HEK293 (cell line): ENCODE results near the gene WNT8B.

Source experiments
- EGR2 ChIP-seq: fragments of 450-650 bp; formaldehyde crosslinking; IDR thresholded peaks from 2 replicates; pipeline ENCODE4 v1.5.1; 2016; ENCODE audit warnings: low read depth, missing biosample characterization, missing genetic modification characterization
- GFI1B ChIP-seq: fragments of 450-650 bp; formaldehyde crosslinking; IDR thresholded peaks from 2 replicates; pipeline ENCODE4 v1.5.1; 2016; ENCODE audit warnings: missing biosample characterization, missing genetic modification characterization
- HOXD13 ChIP-seq: sonication (generic); formaldehyde crosslinking; IDR thresholded peaks from 2 replicates; pipeline ENCODE4 v1.8.0; 2022; ENCODE audit warnings: missing genetic modification reagents, borderline replicate concordance
- KLF7 ChIP-seq: fragments of 450-650 bp; formaldehyde crosslinking; IDR thresholded peaks from 2 replicates; pipeline ENCODE4 v1.5.1; 2016; ENCODE audit warnings: missing biosample characterization, missing genetic modification characterization, borderline replicate concordance
- TCF7L2 ChIP-seq: IDR thresholded peaks from 2 replicates; pipeline ENCODE4 v1.6.1; 2011; ENCODE audit warnings: low read depth, mild to moderate bottlenecking, inconsistent platforms, low read length, moderate library complexity, borderline replicate concordance
- ZBTB1 ChIP-seq: fragments of 450-650 bp; formaldehyde crosslinking; IDR thresholded peaks from 2 replicates; pipeline ENCODE4 v1.5.1; 2016; ENCODE audit warnings: missing biosample characterization, missing genetic modification characterization
- ZBTB20 ChIP-seq: fragments of 450-650 bp; formaldehyde crosslinking; IDR thresholded peaks from 2 replicates; pipeline ENCODE4 v1.5.1; 2016; ENCODE audit warnings: missing biosample characterization, missing genetic modification characterization
- ZFHX2 ChIP-seq: fragments of 450-650 bp; formaldehyde crosslinking; conservative IDR thresholded peaks from 2 replicates; pipeline ENCODE4 v1.5.1; 2016; ENCODE audit warnings: missing biosample characterization, missing genetic modification characterization
- ZNF112 ChIP-seq: fragments of 450-650 bp; formaldehyde crosslinking; IDR thresholded peaks from 2 replicates; pipeline ENCODE4 v1.5.0; 2017; ENCODE audit warnings: missing biosample characterization, missing genetic modification characterization
- ZNF114 ChIP-seq: fragments of 450-650 bp; formaldehyde crosslinking; IDR thresholded peaks from 2 replicates; pipeline ENCODE4 v1.5.0; 2017; ENCODE audit warnings: missing biosample characterization, missing genetic modification characterization
- ZNF121 ChIP-seq: fragments of 450-650 bp; formaldehyde crosslinking; IDR thresholded peaks from 2 replicates; pipeline ENCODE4 v1.5.1; 2016; ENCODE audit warnings: missing biosample characterization, missing genetic modification characterization
- ZNF146 ChIP-seq: fragments of 450-650 bp; formaldehyde crosslinking; IDR thresholded peaks from 2 replicates; pipeline ENCODE4 v1.5.1; 2016; ENCODE audit warnings: missing biosample characterization, missing genetic modification characterization
- ZNF155 ChIP-seq: fragments of 450-650 bp; formaldehyde crosslinking; IDR thresholded peaks from 2 replicates; pipeline ENCODE4 v1.5.1; 2016; ENCODE audit warnings: missing biosample characterization, missing genetic modification characterization
- ZNF214 ChIP-seq: fragments of 450-650 bp; formaldehyde crosslinking; IDR thresholded peaks from 2 replicates; pipeline ENCODE4 v1.5.1; 2017; ENCODE audit warnings: missing biosample characterization, mild to moderate bottlenecking, missing genetic modification characterization, borderline replicate concordance
- ZNF292 ChIP-seq: fragments of 450-650 bp; formaldehyde crosslinking; IDR thresholded peaks from 2 replicates; pipeline ENCODE4 v1.5.1; 2016; ENCODE audit warnings: low read depth, missing biosample characterization, missing genetic modification characterization, borderline replicate concordance
- ZNF335 ChIP-seq: fragments of 450-650 bp; formaldehyde crosslinking; conservative IDR thresholded peaks from 2 replicates; pipeline ENCODE4 v1.5.1; 2016; ENCODE audit warnings: missing biosample characterization, missing genetic modification characterization
- ZNF404 ChIP-seq: fragments of 450-650 bp; formaldehyde crosslinking; IDR thresholded peaks from 2 replicates; pipeline ENCODE4 v1.5.1; 2017; ENCODE audit warnings: missing biosample characterization, missing genetic modification characterization
- ZNF529 ChIP-seq: fragments of 450-650 bp; formaldehyde crosslinking; IDR thresholded peaks from 2 replicates; pipeline ENCODE4 v1.5.1; 2017; ENCODE audit warnings: missing genetic modification characterization, missing biosample characterization; ENCODE audit not compliant: insufficient replicate concordance
- ZNF623 ChIP-seq: fragments of 450-650 bp; formaldehyde crosslinking; IDR thresholded peaks from 2 replicates; pipeline ENCODE4 v1.5.1; 2016; ENCODE audit warnings: missing biosample characterization, missing genetic modification characterization
- ZNF701 ChIP-seq: fragments of 450-650 bp; formaldehyde crosslinking; IDR thresholded peaks from 2 replicates; pipeline ENCODE4 v1.5.1; 2016; ENCODE audit warnings: missing biosample characterization, missing genetic modification characterization
- ZNF776 ChIP-seq: fragments of 450-650 bp; formaldehyde crosslinking; IDR thresholded peaks from 2 replicates; pipeline ENCODE4 v1.5.0; 2017; ENCODE audit warnings: missing biosample characterization, missing genetic modification characterization, borderline replicate concordance
- ZNF791 ChIP-seq: fragments of 450-650 bp; formaldehyde crosslinking; IDR thresholded peaks from 2 replicates; pipeline ENCODE4 v1.5.1; 2016; ENCODE audit warnings: missing biosample characterization, missing genetic modification characterization
- ZNF830 ChIP-seq: fragments of 450-650 bp; IDR thresholded peaks from 2 replicates; pipeline ENCODE4 v1.5.0; 2018; ENCODE audit warnings: missing biosample characterization, missing genetic modification characterization, low read depth, mild to moderate bottlenecking, moderate library complexity
- ZNF837 ChIP-seq: fragments of 450-650 bp; formaldehyde crosslinking; IDR thresholded peaks from 2 replicates; pipeline ENCODE4 v1.5.1; 2016; ENCODE audit warnings: missing biosample characterization, missing genetic modification characterization
- ZSCAN30 ChIP-seq: fragments of 450-650 bp; IDR thresholded peaks from 2 replicates; pipeline ENCODE4 v1.5.1; 2018; ENCODE audit warnings: missing biosample characterization, mild to moderate bottlenecking, missing genetic modification characterization, moderate library complexity
- TF ChIP-seq, protein P1 (sequence below): fragments of 450-650 bp; formaldehyde crosslinking; optimal IDR thresholded peaks from 2 replicates; pipeline ENCODE3; 2016; ENCODE audit warnings: missing biosample characterization, mild to moderate bottlenecking, missing genetic modification characterization
- TF ChIP-seq, protein P2 (sequence below): fragments of 450-650 bp; formaldehyde crosslinking; IDR thresholded peaks from 2 replicates; pipeline ENCODE4 v1.5.1; 2016; ENCODE audit warnings: missing biosample characterization, missing genetic modification characterization
- TF ChIP-seq, protein P3 (sequence below): fragments of 450-650 bp; formaldehyde crosslinking; IDR thresholded peaks from 2 replicates; pipeline ENCODE4 v1.5.1; 2017; ENCODE audit warnings: missing biosample characterization, missing genetic modification characterization
- TF ChIP-seq, protein P4 (sequence below): fragments of 450-650 bp; formaldehyde crosslinking; IDR thresholded peaks from 2 replicates; pipeline ENCODE4 v1.5.1; 2016; ENCODE audit warnings: missing biosample characterization, missing genetic modification characterization
- TF ChIP-seq, protein P5 (sequence below): fragments of 450-650 bp; formaldehyde crosslinking; IDR thresholded peaks from 2 replicates; pipeline ENCODE4 v1.5.1; 2017; ENCODE audit warnings: missing biosample characterization, missing genetic modification characterization
- TF ChIP-seq, protein P6 (sequence below): fragments of 450-650 bp; formaldehyde crosslinking; IDR thresholded peaks from 2 replicates; pipeline ENCODE4 v1.5.1; 2017; ENCODE audit warnings: missing biosample characterization, missing genetic modification characterization

WNT8B gene

DNA sequence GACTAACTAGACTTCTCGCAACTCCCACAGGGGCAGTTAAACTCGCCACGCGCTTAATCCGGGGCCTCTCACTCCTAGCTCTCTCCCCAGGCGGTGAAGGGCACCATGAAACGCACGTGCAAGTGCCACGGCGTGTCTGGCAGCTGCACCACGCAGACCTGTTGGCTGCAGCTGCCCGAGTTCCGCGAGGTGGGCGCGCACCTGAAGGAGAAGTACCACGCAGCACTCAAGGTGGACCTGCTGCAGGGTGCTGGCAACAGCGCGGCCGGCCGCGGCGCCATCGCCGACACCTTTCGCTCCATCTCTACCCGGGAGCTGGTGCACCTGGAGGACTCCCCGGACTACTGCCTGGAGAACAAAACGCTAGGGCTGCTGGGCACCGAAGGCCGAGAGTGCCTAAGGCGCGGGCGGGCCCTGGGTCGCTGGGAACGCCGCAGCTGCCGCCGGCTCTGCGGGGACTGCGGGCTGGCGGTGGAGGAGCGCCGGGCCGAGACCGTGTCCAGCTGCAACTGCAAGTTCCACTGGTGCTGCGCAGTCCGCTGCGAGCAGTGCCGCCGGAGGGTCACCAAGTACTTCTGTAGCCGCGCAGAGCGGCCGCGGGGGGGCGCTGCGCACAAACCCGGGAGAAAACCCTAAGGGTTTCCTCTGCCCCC, 19.5 kb downstream of the WNT8B start (continued):
- TF ChIP-seq ZNF837, result no peak
- TF ChIP-seq ZNF146 (tag by site-specific recombination), result no peak
- no peak for TF ChIP-seq ZNF791 (tag by site-specific recombination)
- TF ChIP-seq ZFHX2 (tag by site-specific recombination), result no peak
- TF ChIP-seq ZNF112 (tag by site-specific recombination), result no peak
- 0 out of 2 replicates have a peak, but pooled peaks have one; percentile 33 for TF ChIP-seq ZNF121
- TF ChIP-seq, protein P1, sequence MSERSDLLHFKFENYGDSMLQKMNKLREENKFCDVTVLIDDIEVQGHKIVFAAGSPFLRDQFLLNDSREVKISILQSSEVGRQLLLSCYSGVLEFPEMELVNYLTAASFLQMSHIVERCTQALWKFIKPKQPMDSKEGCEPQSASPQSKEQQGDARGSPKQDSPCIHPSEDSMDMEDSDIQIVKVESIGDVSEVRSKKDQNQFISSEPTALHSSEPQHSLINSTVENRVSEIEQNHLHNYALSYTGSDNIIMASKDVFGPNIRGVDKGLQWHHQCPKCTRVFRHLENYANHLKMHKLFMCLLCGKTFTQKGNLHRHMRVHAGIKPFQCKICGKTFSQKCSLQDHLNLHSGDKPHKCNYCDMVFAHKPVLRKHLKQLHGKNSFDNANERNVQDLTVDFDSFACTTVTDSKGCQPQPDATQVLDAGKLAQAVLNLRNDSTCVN (tag by site-specific recombination), result peak; percentile 74
- TF ChIP-seq HOXD13 (CRISPR knock-in tag), result no peak
- TF ChIP-seq ZNF404, result no peak
- TF ChIP-seq ZNF830 (tag by site-specific recombination), result no peak
- peak; percentile 48; the same call in 1 of the 2 replicates for TF ChIP-seq ZSCAN30 (tag by site-specific recombination)
- no peak for TF ChIP-seq ZNF292
- TF ChIP-seq ZNF529 (tag by site-specific recombination), result no peak
- no peak for TF ChIP-seq EGR2 (tag by site-specific recombination)
- no peak for TF ChIP-seq TCF7L2
- TF ChIP-seq ZNF155 (tag by site-specific recombination), result no peak
- TF ChIP-seq, protein P2, sequence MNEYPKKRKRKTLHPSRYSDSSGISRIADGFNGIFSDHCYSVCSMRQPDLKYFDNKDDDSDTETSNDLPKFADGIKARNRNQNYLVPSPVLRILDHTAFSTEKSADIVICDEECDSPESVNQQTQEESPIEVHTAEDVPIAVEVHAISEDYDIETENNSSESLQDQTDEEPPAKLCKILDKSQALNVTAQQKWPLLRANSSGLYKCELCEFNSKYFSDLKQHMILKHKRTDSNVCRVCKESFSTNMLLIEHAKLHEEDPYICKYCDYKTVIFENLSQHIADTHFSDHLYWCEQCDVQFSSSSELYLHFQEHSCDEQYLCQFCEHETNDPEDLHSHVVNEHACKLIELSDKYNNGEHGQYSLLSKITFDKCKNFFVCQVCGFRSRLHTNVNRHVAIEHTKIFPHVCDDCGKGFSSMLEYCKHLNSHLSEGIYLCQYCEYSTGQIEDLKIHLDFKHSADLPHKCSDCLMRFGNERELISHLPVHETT (tag by site-specific recombination), result no peak
- TF ChIP-seq, protein P3, sequence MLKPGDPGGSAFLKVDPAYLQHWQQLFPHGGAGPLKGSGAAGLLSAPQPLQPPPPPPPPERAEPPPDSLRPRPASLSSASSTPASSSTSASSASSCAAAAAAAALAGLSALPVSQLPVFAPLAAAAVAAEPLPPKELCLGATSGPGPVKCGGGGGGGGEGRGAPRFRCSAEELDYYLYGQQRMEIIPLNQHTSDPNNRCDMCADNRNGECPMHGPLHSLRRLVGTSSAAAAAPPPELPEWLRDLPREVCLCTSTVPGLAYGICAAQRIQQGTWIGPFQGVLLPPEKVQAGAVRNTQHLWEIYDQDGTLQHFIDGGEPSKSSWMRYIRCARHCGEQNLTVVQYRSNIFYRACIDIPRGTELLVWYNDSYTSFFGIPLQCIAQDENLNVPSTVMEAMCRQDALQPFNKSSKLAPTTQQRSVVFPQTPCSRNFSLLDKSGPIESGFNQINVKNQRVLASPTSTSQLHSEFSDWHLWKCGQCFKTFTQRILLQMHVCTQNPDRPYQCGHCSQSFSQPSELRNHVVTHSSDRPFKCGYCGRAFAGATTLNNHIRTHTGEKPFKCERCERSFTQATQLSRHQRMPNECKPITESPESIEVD (tag by site-specific recombination), result no peak
- TF ChIP-seq, protein P4, sequence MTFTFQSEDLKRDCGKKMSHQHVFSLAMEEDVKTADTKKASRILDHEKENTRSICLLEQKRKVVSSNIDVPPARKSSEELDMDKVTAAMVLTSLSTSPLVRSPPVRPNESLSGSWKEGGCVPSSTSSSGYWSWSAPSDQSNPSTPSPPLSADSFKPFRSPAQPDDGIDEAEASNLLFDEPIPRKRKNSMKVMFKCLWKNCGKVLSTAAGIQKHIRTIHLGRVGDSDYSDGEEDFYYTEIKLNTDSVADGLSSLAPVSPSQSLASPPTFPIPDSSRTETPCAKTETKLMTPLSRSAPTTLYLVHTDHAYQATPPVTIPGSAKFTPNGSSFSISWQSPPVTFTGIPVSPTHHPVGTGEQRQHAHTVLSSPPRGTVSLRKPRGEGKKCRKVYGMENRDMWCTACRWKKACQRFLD, result no peak
- TF ChIP-seq, protein P5, sequence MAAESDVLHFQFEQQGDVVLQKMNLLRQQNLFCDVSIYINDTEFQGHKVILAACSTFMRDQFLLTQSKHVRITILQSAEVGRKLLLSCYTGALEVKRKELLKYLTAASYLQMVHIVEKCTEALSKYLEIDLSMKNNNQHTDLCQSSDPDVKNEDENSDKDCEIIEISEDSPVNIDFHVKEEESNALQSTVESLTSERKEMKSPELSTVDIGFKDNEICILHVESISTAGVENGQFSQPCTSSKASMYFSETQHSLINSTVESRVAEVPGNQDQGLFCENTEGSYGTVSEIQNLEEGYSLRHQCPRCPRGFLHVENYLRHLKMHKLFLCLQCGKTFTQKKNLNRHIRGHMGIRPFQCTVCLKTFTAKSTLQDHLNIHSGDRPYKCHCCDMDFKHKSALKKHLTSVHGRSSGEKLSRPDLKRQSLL (tag by site-specific recombination), result peak; percentile 81; the same call in 1 of the 2 replicates
- TF ChIP-seq, protein P6, sequence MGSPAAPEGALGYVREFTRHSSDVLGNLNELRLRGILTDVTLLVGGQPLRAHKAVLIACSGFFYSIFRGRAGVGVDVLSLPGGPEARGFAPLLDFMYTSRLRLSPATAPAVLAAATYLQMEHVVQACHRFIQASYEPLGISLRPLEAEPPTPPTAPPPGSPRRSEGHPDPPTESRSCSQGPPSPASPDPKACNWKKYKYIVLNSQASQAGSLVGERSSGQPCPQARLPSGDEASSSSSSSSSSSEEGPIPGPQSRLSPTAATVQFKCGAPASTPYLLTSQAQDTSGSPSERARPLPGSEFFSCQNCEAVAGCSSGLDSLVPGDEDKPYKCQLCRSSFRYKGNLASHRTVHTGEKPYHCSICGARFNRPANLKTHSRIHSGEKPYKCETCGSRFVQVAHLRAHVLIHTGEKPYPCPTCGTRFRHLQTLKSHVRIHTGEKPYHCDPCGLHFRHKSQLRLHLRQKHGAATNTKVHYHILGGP (tag by site-specific recombination), result no peak
- TF ChIP-seq ZBTB1 (tag by site-specific recombination), result no peak
- TF ChIP-seq ZNF214 (tag by site-specific recombination), result no peak
- TF ChIP-seq GFI1B (tag by site-specific recombination), result no peak
- TF ChIP-seq ZNF701 (tag by site-specific recombination), result no peak
- TF ChIP-seq ZNF335 (tag by site-specific recombination), result peak; percentile 91
- TF ChIP-seq ZNF623 (tag by site-specific recombination), result no peak
- no peak for TF ChIP-seq ZNF776 (tag by site-specific recombination)
- no peak for TF ChIP-seq KLF7 (tag by site-specific recombination)
- no peak for TF ChIP-seq ZNF114
- peak; percentile 98 for TF ChIP-seq ZBTB20 (tag by site-specific recombination)
